Uterus (tissue), 4 donors: ENCODE measurements around the gene CAPRIN1. TPM values are rescaled to one million over a fixed set of nuclear protein-coding genes. Genes with fewer than 3 reads are reported as not detected.

Experiments used
- DNase-seq, 2 donors: peaks; one replicate each; pipeline ENCODE4 v3.0.0-alpha.2; 2019 to 2020
- H3K27ac ChIP-seq, 2 donors: fragments of 200-600 bp; sonication (generic); 1 replicate in 1 of 2; 2 replicates in 1 of 2; pipeline ENCODE4 v1.5.1; 2016 to 2018
- H3K27me3 ChIP-seq, 2 donors: fragments of 200-600 bp; sonication (generic); one replicate each; pipeline ENCODE4 v1.5.1; 2018 to 2019; ENCODE audit warnings: control low read depth in 1 of 2
- H3K36me3 ChIP-seq, 2 donors: fragments of 200-600 bp; sonication (generic); one replicate each; pipeline ENCODE4 v1.5.1; 2019; ENCODE audit warnings: control low read depth in 1 of 2
- H3K4me1 ChIP-seq, 2 donors: fragments of 200-600 bp; sonication (generic); one replicate each; pipeline ENCODE4 v1.5.1; 2018 to 2019; ENCODE audit warnings: control low read depth in 1 of 2
- H3K4me3 ChIP-seq, 2 donors: fragments of 200-600 bp; sonication (generic); 1 replicate in 1 of 2; 2 replicates in 1 of 2; pipeline ENCODE4 v1.5.1; 2018 to 2019; ENCODE audit warnings: mild to moderate bottlenecking in 1 of 2
- H3K9me3 ChIP-seq, 2 donors: fragments of 200-600 bp; sonication (generic); one replicate each; pipeline ENCODE4 v1.5.1; 2019; ENCODE audit warnings: control low read depth in 1 of 2
- CTCF ChIP-seq, 4 experiments: fragments of 200-600 bp in 2 of 4; fragments of 450-650 bp in 2 of 4; sonication (generic) in 2 of 4; IDR thresholded peaks; one replicate each; pipeline ENCODE4 v1.5.1; 2016 to 2019; ENCODE audit warnings: antibody characterized with exemption in 4 of 4, mild to moderate bottlenecking in 2 of 4, moderate library complexity in 1 of 4
- POLR2A ChIP-seq, 2 donors: fragments of 450-650 bp; IDR thresholded peaks; one replicate each; pipeline ENCODE4 v1.6.1; 2016; ENCODE audit warnings: antibody characterized with exemption in 2 of 2, mild to moderate bottlenecking in 1 of 2, moderate library complexity in 1 of 2
- intact Hi-C: fragments of 100-400 bp; cut with DNase I; formaldehyde crosslinking; loops from one replicate; pipeline ENCODE4 v1.15.1; 2023; ENCODE audit warnings: low total_unique reads
- total RNA-seq, 4 donors: library from RNA; depleted of rRNA in 3 of 4; stranded (reverse); fragments of >200 nt in 3 of 4; gene quantifications; one replicate each; pipeline versions ENCODE4 v1.1.0 to v1.2.4, GENCODE V29; 2014 to 2023
- donor health status: DM: yes; HTN: yes; CAD: no.

Gene CAPRIN1
- total RNA-seq, 4 donors from 2014 or later = 118 to 252 (median 169) TPM

GRCh38 chr11:34136420-34136819, 84.9 kb downstream of the CAPRIN1 start:
- no peaks in the 10 kb centered on the region for H3K9me3 ChIP-seq
- TF ChIP-seq POLR2A (IDR thresholded peaks at IDR 0.05) = no peak
- TF ChIP-seq CTCF (IDR thresholded peaks at IDR 0.05) = no peak
- H3K4me1 ChIP-seq = no peaks in the 10 kb centered on the region
- H3K4me3 ChIP-seq = no peak overlapping the region
- DNase-seq = no peak
- H3K27me3 ChIP-seq = no peaks in the 10 kb centered on the region
- intact Hi-C loops = no loop called here
- H3K27ac ChIP-seq = no peak overlapping the region
- no peaks in the 10 kb centered on the region for H3K36me3 ChIP-seq

- H3K4me1 ChIP-seq = no peaks in the 10 kb centered on the region
- H3K9me3 ChIP-seq = no peaks in the 10 kb centered on the region
- H3K27me3 ChIP-seq = no peaks in the 10 kb centered on the region
- no peak overlapping the region for H3K4me3 ChIP-seq
- intact Hi-C loops = no loop called here
- no peaks in the 10 kb centered on the region for H3K36me3 ChIP-seq
- no peak overlapping the region for H3K27ac ChIP-seq
- TF ChIP-seq POLR2A (IDR thresholded peaks at IDR 0.05) = no peak
- no peak for TF ChIP-seq CTCF (IDR thresholded peaks at IDR 0.05)
- DNase-seq = no peak
Measured at GRCh38 chr11:34139346-34139745, 87.8 kb downstream of the CAPRIN1 start.

GRCh38 chr11:34140149-34140548, 88.6 kb downstream of the CAPRIN1 start:
- H3K9me3 ChIP-seq = no peaks in the 10 kb centered on the region
- H3K36me3 ChIP-seq = no peaks in the 10 kb centered on the region
- no peak overlapping the region for H3K27ac ChIP-seq
- no peak for DNase-seq
- no peak for TF ChIP-seq CTCF (IDR thresholded peaks at IDR 0.05)
- no peak for TF ChIP-seq POLR2A (IDR thresholded peaks at IDR 0.05)
- intact Hi-C loops = no loop called here
- H3K4me3 ChIP-seq = no peak overlapping the region
- no peaks in the 10 kb centered on the region for H3K4me1 ChIP-seq
- no peaks in the 10 kb centered on the region for H3K27me3 ChIP-seq

GRCh38 chr11:34143048-34143447, 91.5 kb downstream of the CAPRIN1 start:
- no peak for DNase-seq
- intact Hi-C loops = no loop called here
- H3K4me3 ChIP-seq = no peak overlapping the region
- no peaks in the 10 kb centered on the region for H3K9me3 ChIP-seq
- no peaks in the 10 kb centered on the region for H3K36me3 ChIP-seq
- no peaks in the 10 kb centered on the region for H3K4me1 ChIP-seq
- H3K27ac ChIP-seq = no peak overlapping the region
- no peaks in the 10 kb centered on the region for H3K27me3 ChIP-seq
- TF ChIP-seq POLR2A (IDR thresholded peaks at IDR 0.05) = no peak
- no peak for TF ChIP-seq CTCF (IDR thresholded peaks at IDR 0.05)

- Histone ChIP-seq H3K4me3 (no peak overlapping the region), H3K27ac (no peak overlapping the region), H3K27me3 (no peaks in the 10 kb centered on the region), H3K4me1 (no peaks in the 10 kb centered on the region), H3K9me3 (no peaks in the 10 kb centered on the region), H3K36me3 (no peaks in the 10 kb centered on the region)
- no peak for DNase-seq
- TF ChIP-seq POLR2A (IDR thresholded peaks at IDR 0.05) (no peak), CTCF (IDR thresholded peaks at IDR 0.05) (no peak)
- intact Hi-C loops = no loop called here
Measured at GRCh38 chr11:34145073-34145472, 93.5 kb downstream of the CAPRIN1 start.
